Ascending aorta (tissue), 2 donors: ENCODE data around the gene MAML2. TPM values are rescaled to one million over a fixed set of nuclear protein-coding genes. Genes with fewer than 3 reads are reported as not detected.
A peak's percentile ranks its signal among the peaks of the same experiment; 100 is the strongest.

Source experiments
- DNase-seq, 2 donors: peaks; one replicate each; pipeline ENCODE4 v3.0.0-alpha.2; 2019; ENCODE audit warnings: low spot score in 2 of 2
- H3K27ac ChIP-seq, 2 donors: fragments of 200-600 bp; sonication (generic); one replicate each; pipeline ENCODE4 v1.5.1; 2016 to 2017; ENCODE audit warnings: mild to moderate bottlenecking in 1 of 2
- H3K27me3 ChIP-seq: fragments of 200-600 bp; sonication (generic); one replicate; pipeline ENCODE4 v1.5.1; 2017
- H3K36me3 ChIP-seq, 2 donors: fragments of 200-600 bp; sonication (generic); one replicate each; pipeline ENCODE4 v1.5.1; 2016
- H3K4me1 ChIP-seq, 2 donors: fragments of 200-600 bp; sonication (generic); one replicate each; pipeline ENCODE4 v1.5.1; 2016 to 2017; ENCODE audit warnings: mild to moderate bottlenecking in 1 of 2
- H3K4me3 ChIP-seq, 2 donors: fragments of 200-600 bp; sonication (generic); one replicate each; pipeline ENCODE4 v1.5.1; 2016 to 2017; ENCODE audit warnings: mild to moderate bottlenecking in 1 of 2
- H3K9me3 ChIP-seq, 2 donors: fragments of 200-600 bp; sonication (generic); one replicate each; pipeline ENCODE4 v1.5.1; 2016
- CTCF ChIP-seq, 3 experiments: fragments of 200-600 bp in 2 of 3; fragments of 450-650 bp in 1 of 3; sonication (generic) in 2 of 3; IDR thresholded peaks; one replicate each; pipeline ENCODE4 v1.5.1; 2016 to 2019; ENCODE audit warnings: antibody characterized with exemption in 3 of 3, mild to moderate bottlenecking in 1 of 3, moderate library complexity in 1 of 3
- intact Hi-C: fragments of 100-400 bp; cut with DNase I; formaldehyde crosslinking; loops from one replicate; pipeline ENCODE4 v1.15.1; 2023
- total RNA-seq: library from RNA; depleted of rRNA; stranded (reverse); fragments of >200 nt; gene quantifications from one replicate; pipeline ENCODE4 v1.1.0, GENCODE V29; 2016

The MAML2 gene
- total RNA-seq, 1 donor from 2014 or later, result 13.2 TPM

- Histone ChIP-seq H3K27me3 (no peaks in the 10 kb centered on the region), H3K36me3 (no peaks in the 10 kb centered on the region), H3K9me3 (no peaks in the 10 kb centered on the region), H3K27ac (no peak overlapping the region), H3K4me3 (no peak overlapping the region), H3K4me1 (peaks cover 0 to 30% of the 10 kb centered on the region in 2 donors)
- DNase-seq, result no peak
- no peak for TF ChIP-seq CTCF (IDR thresholded peaks at IDR 0.05)
- intact Hi-C loops, result no loop called here
These were observed 139.2 kb downstream of the MAML2 start for GRCh38 chr11:96203567-96204365.

- Histone ChIP-seq H3K4me1 (peaks cover 0 to 24% of the 10 kb centered on the region in 2 donors), H3K27ac (peak overlapping the region; percentile 37 to 39), H3K4me3 (no peak overlapping the region), H3K36me3 (no peaks in the 10 kb centered on the region), H3K27me3 (no peaks in the 10 kb centered on the region), H3K9me3 (no peaks in the 10 kb centered on the region)
- intact Hi-C loops, result no loop called here
- no peak for TF ChIP-seq CTCF (IDR thresholded peaks at IDR 0.05)
- DNase-seq, result no peak
These were observed 142.8 kb downstream of the MAML2 start for GRCh38 chr11:96200243-96200642.

GRCh38 chr11:96199563-96200025 is 143.4 kb downstream of the MAML2 start:
- TF ChIP-seq CTCF (IDR thresholded peaks at IDR 0.05), result no peak
- Histone ChIP-seq H3K27ac (peak overlapping the region; percentile 37 to 39), H3K4me1 (peaks cover 0 to 27% of the 10 kb centered on the region in 2 donors)

GRCh38 chr11:96197801-96198701 is 144.9 kb downstream of the MAML2 start:
- TF ChIP-seq CTCF (IDR thresholded peaks at IDR 0.05), result no peak
- peaks cover 4 to 29% of the 10 kb centered on the region in 2 donors for H3K4me1 ChIP-seq
- H3K36me3 ChIP-seq, result no peaks in the 10 kb centered on the region
- H3K4me3 ChIP-seq, result no peak overlapping the region
- DNase-seq, result no peak
- no peaks in the 10 kb centered on the region for H3K9me3 ChIP-seq
- no peaks in the 10 kb centered on the region for H3K27me3 ChIP-seq
- H3K27ac ChIP-seq, result no peak overlapping the region
- intact Hi-C loops, result no loop called here

More at GRCh38 chr11:96199563-96200025, 143.4 kb downstream of the MAML2 start:
- intact Hi-C loops, result no loop called here
- Histone ChIP-seq H3K27me3 (no peaks in the 10 kb centered on the region), H3K9me3 (no peaks in the 10 kb centered on the region), H3K4me3 (no peak overlapping the region), H3K36me3 (no peaks in the 10 kb centered on the region)
- DNase-seq, result no peak

GRCh38 chr11:96197103-96197502 is 145.9 kb downstream of the MAML2 start:
- peaks cover 4 to 29% of the 10 kb centered on the region in 2 donors for H3K4me1 ChIP-seq

More at GRCh38 chr11:96197103-96197502, 145.9 kb downstream of the MAML2 start:
- intact Hi-C loops, result no loop called here
- TF ChIP-seq CTCF (IDR thresholded peaks at IDR 0.05), result no peak
- DNase-seq, result no peak
- Histone ChIP-seq H3K27ac (no peak overlapping the region), H3K9me3 (no peaks in the 10 kb centered on the region), H3K27me3 (no peaks in the 10 kb centered on the region), H3K36me3 (no peaks in the 10 kb centered on the region), H3K4me3 (no peak overlapping the region)
